T follicular helper cell (primary cell): ENCODE results near the gene ATP8A2.
"Not testable (repeated sequence)": the region's sequence is repeated elsewhere in the genome, so short reads cannot be mapped to it uniquely, and the experiment has no call there.

Experiments
- DNase-seq: peaks from one replicate; pipeline ENCODE4 v3.0.0-alpha.2; 2020; ENCODE audit warnings: low read depth

ATP8A2 gene

DNA sequence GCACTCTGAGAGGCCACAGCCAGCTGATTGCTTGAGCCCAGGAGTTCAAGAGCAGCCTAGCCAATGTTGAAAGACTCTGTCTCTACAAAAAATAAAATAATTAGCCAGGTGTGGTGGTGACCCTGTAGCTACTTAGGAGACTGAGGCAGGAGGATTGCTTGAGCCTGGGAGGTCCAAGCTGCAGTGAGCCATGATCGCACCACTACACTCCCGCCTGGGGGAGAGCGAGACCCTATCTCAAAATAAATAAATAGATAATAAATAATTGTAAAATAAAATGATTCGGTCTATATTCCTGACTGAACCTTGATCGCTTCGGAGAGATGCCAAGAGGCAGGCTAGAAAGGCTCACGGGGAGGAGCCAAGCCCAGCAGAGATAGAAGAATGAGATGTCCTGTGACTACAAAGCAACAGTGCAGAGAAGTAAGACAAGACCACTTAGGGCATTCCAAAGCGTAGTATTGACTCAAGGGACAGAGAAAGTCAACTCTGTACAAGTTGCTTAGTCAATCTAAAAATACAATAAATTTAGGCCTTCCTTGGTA lies 667.2 kb downstream of the ATP8A2 start:
- DNase-seq = no peak

DNA sequence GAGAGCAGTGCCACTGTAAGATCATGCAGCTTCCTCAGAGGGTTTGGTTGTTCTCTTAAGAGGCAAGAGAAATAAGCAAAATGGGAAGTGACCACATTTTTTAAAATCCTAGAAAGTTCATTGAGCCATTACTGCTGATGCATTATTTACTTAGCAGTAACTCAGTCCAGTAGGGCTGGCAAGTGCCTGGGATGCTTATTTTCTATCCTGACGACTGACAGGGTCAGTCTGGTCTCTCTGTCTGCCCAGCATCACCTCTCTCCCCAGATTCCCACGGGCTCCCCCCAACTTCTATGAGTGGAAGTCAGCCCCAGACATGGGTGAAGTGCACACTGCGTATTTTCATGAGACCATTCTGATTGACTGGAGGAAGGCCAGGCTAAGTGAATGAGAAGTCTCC lies 669.7 kb downstream of the ATP8A2 start:
- DNase-seq = no peak

DNA sequence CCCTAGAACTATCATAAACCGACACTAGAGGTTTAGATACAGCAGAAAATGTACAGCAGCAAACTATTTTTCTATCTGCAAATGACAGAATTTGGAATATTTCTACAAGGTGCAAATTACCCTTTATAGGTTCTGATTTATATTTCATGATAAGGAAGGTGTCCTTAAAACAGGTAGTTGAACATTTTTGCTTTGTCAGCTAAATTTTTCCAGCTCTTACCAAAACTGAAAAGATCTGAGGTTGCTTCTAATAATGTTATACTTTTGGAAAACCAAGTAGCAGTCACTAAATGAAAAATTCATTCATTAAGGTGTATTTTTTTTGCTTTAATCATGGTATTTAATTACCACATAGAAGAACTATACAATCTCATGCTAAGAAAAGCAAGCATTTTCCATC lies 671.0 kb downstream of the ATP8A2 start:
- DNase-seq = no peak

GRCh38 chr13:26045142-26045541 lies 673.4 kb downstream of the ATP8A2 start:
- DNase-seq = no peak

- no peak for DNase-seq
These were observed 674.9 kb downstream of the ATP8A2 start for GRCh38 chr13:26046639-26047038.

- no peak for DNase-seq
These were observed 675.3 kb downstream of the ATP8A2 start for GRCh38 chr13:26047040-26047439.

GRCh38 chr13:26048741-26049140 lies 677.0 kb downstream of the ATP8A2 start:
- no peak for DNase-seq

GRCh38 chr13:26050568-26051230 lies 678.9 kb downstream of the ATP8A2 start:
- DNase-seq = no peak

DNA sequence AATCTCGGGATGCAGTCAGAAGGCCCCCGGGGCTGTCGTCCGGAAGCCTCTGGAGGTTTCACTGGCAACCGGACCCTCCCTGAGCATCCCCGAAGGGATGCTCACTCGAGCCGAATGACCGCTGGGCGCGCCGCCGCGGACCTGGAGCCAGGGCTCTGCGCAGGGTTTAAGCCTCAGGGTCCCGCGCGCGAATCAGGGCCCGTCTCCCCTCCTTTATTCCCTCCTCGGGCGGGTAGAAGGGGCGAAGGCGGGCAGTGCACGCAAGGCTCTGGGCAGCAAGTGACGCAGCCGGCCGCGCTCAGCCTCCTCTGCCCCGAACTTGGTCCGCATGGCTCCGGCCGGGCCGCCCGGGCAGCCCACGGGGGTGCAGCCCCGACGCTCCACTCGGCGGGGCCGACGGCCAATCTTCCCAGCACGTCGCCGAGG lies 679.5 kb downstream of the ATP8A2 start:
- no peak for DNase-seq

DNA sequence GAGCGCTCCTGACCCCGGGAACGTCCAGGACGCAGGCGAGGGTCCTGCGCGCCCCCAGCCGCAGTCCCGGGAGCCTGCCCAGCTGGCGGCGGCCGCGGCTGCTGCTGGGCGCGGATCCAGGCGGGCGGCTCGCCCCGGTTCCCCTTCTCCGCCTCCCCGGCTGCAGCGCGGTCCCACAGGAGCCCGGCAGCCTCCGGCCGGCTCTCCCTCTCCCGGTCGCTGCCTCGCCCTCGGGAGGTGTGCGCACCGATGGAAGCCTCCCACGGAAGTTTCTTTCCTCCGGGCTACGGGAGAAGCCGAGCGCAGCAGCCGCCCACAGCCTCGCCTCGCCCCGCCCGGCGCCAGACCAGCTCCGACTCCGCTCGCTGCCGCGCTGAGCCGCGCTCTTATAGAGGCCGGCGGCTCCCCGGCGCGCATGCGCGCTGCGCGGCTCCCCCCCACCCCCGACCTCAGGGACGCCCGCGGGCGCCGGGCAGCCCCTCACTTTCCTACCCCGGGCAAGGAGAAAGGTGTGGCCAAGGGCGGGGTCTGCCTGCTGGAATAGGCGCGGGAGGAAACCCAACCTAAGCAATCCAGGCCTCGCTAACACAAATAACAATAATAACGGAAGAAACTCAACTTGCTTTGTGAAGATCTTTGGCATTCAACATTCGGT lies 680.0 kb downstream of the ATP8A2 start, which contains the start of gene SHISA2:
Gene SHISA2, minus strand, starts transcription at position 360 of the 655 bp plus-strand sequence. CDS start 1,041 bp downstream, outside the sequence.
- DNase-seq = peak; percentile 26

DNA sequence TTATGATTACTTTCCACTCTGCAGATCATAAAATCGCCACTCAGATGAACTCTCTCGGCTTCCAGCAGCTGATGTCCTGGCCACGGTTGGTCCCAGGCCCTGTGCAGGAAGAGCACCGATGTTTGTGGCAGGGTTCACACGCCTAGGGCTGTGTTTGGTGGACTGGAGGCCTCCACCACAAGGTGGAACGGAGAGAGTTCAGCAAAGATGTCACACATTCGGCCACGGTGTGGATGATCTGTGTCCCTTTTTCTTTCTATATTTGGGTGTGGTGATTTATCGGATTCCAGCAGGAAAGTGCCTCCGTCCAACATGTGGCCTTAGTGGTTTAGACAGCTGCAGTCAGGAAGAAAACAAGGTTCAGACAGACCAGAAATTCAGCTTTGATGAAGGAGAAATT lies 680.6 kb downstream of the ATP8A2 start:
- DNase-seq = no peak

DNA sequence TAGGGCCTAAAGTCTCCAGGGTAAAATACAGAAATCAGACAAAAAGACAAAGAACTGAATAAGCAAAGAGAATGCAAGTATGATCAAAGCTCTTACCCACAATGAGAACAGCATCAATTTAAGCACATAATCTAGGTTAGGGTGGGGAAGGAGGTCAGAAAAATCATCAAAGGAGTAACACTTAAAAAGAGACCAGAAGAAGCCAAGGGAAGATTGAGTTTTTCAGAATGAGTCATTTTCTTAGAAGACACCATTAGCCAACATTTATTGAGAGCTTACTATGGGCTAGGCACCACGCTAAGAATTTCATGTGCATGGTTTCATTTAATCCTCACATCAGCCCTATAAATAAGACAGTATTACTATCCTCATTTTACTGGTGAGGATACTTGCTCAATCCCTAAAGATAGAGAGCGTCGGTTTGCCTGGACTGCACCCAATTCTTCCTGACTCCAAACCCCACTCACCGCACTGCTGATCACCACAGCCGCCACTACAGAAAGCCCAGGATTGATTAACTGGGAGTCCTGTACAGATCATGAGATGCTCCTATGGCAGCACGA lies 681.7 kb downstream of the ATP8A2 start:
- DNase-seq = no peak

- DNase-seq = no peak
These were observed 683.1 kb downstream of the ATP8A2 start for GRCh38 chr13:26054896-26055295.

GRCh38 chr13:26058704-26059103 lies 686.9 kb downstream of the ATP8A2 start:
- DNase-seq = no peak

- DNase-seq = no peak
These were observed 688.6 kb downstream of the ATP8A2 start for GRCh38 chr13:26060357-26060756.

- no peak for DNase-seq
These were observed 689.5 kb downstream of the ATP8A2 start for GRCh38 chr13:26061256-26061655.

GRCh38 chr13:26061947-26062346 lies 690.2 kb downstream of the ATP8A2 start:
- no peak for DNase-seq

DNA sequence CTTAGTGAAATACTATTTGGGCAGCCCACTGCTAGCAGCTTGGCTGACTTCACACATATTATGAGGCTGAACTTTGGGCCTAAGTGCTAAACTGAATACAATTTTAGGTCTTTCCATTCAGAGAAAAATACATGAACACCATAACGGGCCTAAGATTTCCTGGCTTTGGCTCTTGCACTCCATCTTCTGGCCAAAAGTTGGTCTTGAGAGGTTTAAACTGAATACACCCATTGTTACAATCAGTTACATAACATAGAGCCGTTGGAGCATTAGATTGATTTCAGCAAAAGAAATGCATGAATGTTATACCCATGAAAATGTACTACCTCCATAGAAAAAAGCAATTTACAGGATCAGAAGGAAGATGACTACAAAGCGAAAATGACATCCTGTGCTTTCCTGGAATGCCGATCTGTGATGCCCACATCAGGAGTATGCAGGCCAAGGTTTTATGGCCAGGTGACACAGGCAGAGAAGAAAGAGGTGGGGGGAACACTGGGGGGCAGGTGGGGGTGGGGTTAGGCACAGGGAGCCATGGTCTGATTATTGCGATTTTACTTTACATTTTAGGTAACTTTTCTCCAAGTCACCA lies 691.2 kb downstream of the ATP8A2 start:
- DNase-seq = peak; percentile 19

DNA sequence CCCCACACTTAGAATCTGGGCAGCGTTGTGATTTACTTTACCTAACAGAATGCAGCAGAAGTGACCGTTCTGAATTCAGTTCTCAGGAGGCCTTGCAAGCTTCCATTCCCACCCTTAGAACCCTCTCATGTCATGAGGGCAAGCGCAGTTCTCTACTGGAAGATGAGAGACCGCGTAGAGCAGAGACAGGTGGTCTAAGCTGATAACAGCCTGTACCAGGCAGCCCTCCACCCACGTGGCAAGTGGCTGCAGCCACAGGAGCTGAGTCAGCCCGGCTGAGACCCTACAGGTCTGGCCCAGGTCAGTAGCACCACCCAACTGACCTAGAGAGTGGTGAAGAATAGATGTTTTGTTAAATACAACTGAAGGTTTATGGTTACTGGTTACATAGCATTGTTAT lies 694.7 kb downstream of the ATP8A2 start:
- DNase-seq = not testable (repeated sequence)

DNA sequence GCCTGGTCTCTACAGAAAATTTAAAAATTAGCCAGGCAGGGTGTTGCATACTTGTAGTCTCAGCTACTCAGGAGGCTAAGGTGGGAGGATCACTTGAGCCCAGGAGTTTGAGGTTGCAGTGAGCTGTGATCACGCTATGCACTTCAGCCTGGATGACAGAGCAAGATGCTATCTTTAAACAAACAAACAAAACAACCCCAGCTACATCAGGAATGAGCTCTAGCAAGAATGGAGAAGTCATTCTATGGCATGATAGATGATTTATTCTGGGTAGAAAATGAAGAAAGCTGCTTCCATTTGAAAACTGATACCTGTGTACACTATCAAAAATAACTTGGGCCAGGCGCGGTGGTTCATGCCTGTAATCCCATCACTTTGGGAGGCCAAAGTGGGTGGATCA lies 695.8 kb downstream of the ATP8A2 start:
- no peak for DNase-seq

GRCh38 chr13:26068372-26068771 lies 696.6 kb downstream of the ATP8A2 start:
- DNase-seq = not testable (repeated sequence)

DNA sequence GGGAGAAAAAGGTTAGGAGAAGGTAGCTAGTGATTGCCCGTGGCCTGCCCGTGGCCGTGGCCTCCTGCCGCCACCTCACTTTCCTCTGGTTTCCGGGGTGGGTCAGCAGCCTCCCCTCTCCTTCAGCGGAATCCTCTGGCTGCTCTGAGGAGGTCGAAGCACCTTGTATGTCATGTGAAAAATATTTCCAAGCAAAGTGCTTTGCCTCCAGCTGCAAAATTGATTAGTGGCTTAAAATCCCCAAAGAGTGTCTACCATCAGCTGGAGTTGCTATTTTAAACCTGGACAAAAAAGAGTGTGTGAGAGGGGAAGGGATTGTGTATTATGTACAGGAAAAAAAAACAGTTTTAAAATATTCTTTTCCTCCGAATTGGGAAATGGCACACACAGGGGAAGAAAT lies 697.9 kb downstream of the ATP8A2 start:
- not testable (repeated sequence) for DNase-seq

DNA sequence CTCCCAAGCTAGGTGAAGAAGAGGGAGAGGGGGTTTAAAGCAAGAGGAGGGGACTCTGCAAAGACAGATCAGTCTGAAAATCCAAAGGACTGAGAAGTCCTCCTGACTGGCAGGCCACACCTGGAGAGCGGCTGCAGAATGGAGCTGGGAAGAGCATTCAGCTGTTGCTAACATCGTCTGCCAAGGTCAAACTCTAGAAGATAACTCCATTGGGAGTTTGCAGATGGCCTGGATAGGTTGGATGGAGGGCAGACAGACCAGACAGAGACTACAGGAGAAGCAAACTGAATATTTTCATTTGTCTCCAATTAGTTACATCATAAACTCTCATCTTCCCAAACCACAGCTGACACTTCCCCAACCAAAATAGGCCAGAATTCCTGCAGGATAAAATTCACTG lies 699.9 kb downstream of the ATP8A2 start:
- DNase-seq = no peak
